Left ventricle myocardium inferior (tissue), 1 donor: Measurements from ENCODE around the gene ARRDC1. TPM values are rescaled to one million over a fixed set of nuclear protein-coding genes. Genes with fewer than 3 reads are reported as not detected.

Source experiments
- DNase-seq: peaks from one replicate; pipeline ENCODE4 v3.0.0-alpha.2; 2020
- H3K27ac ChIP-seq: fragments of 200-600 bp; replicated peaks from 2 replicates; pipeline ENCODE4 v1.8.0; 2021
- H3K27me3 ChIP-seq: fragments of 200-600 bp; 2 replicates; pipeline ENCODE4 v1.8.0; 2021; ENCODE audit warnings: low read depth
- H3K36me3 ChIP-seq: fragments of 200-600 bp; 2 replicates; pipeline ENCODE4 v1.8.0; 2021
- H3K4me1 ChIP-seq: fragments of 200-600 bp; 2 replicates; pipeline ENCODE4 v1.8.0; 2021
- H3K4me3 ChIP-seq: fragments of 200-600 bp; 2 replicates; pipeline ENCODE4 v1.8.0; 2021; ENCODE audit warnings: mild to moderate bottlenecking, moderate library complexity
- H3K9me3 ChIP-seq: fragments of 200-600 bp; replicated peaks from 2 replicates; pipeline ENCODE4 v1.8.0; 2021
- CTCF ChIP-seq: fragments of 200-600 bp; IDR thresholded peaks from 2 replicates; pipeline ENCODE4 v1.8.0; 2021; ENCODE audit warnings: antibody characterized with exemption, mild to moderate bottlenecking, borderline replicate concordance
- intact Hi-C: fragments of 100-400 bp; cut with micrococcal nuclease; formaldehyde crosslinking; loops from one replicate; pipeline ENCODE4 v1.11.0; 2022
- total RNA-seq: library from RNA; stranded (reverse); fragmentation: NEBNext Ultra II Directional; extraction: Animal tissue kit (Norgen Biotek cat#: 25700); gene quantifications from one replicate; pipeline ENCODE4 v1.2.1, GENCODE V29; 2021
- donor health status: DM: no; HTN: yes; CAD: no; lungs with severe emphysema.

Gene ARRDC1
- total RNA-seq, 1 donor from 2014 or later: 16.2 TPM

- TF ChIP-seq CTCF: no peak
- no peaks in the 10 kb centered on the region for H3K9me3 ChIP-seq
- no peaks in the 10 kb centered on the region for H3K27me3 ChIP-seq
- DNase-seq: no peak
- peaks cover 35% of the 10 kb centered on the region for H3K4me1 ChIP-seq
- H3K36me3 ChIP-seq: peaks cover 38% of the 10 kb centered on the region
- H3K27ac ChIP-seq: no peak overlapping the region
- no peak overlapping the region for H3K4me3 ChIP-seq
- intact Hi-C loops: no loop called here
Observed at GRCh38 chr9:137581361-137582285, 23.9 kb upstream of the ARRDC1 start.

- no peak for DNase-seq
- Histone ChIP-seq H3K36me3 (peaks cover 45% of the 10 kb centered on the region), H3K9me3 (no peaks in the 10 kb centered on the region), H3K27me3 (no peaks in the 10 kb centered on the region), H3K27ac (no peak overlapping the region), H3K4me3 (no peak overlapping the region), H3K4me1 (peaks cover 27% of the 10 kb centered on the region)
- intact Hi-C loops: no loop called here
- TF ChIP-seq CTCF: peak; percentile 36
Observed at GRCh38 chr9:137582286-137582860, 23.1 kb upstream of the ARRDC1 start.

GRCh38 chr9:137583347-137583746, 22.1 kb upstream of the ARRDC1 start:
- peaks cover 18% of the 10 kb centered on the region for H3K4me1 ChIP-seq
- H3K4me3 ChIP-seq: no peak overlapping the region
- TF ChIP-seq CTCF: no peak
- intact Hi-C loops: no loop called here
- no peak for DNase-seq
- no peaks in the 10 kb centered on the region for H3K27me3 ChIP-seq
- H3K27ac ChIP-seq: no peak overlapping the region
- H3K36me3 ChIP-seq: peaks cover 55% of the 10 kb centered on the region
- no peaks in the 10 kb centered on the region for H3K9me3 ChIP-seq

- Histone ChIP-seq H3K36me3 (peaks cover 56% of the 10 kb centered on the region), H3K4me1 (peaks cover 15% of the 10 kb centered on the region), H3K9me3 (no peaks in the 10 kb centered on the region), H3K27ac (no peak overlapping the region), H3K27me3 (no peaks in the 10 kb centered on the region), H3K4me3 (no peak overlapping the region)
- intact Hi-C loops: no loop called here
- no peak for TF ChIP-seq CTCF
- DNase-seq: no peak
Observed at GRCh38 chr9:137583957-137584356, 21.5 kb upstream of the ARRDC1 start.

GRCh38 chr9:137586854-137587253, 18.6 kb upstream of the ARRDC1 start:
- Histone ChIP-seq H3K27me3 (no peaks in the 10 kb centered on the region), H3K9me3 (no peaks in the 10 kb centered on the region), H3K4me1 (peaks cover 19% of the 10 kb centered on the region), H3K4me3 (no peak overlapping the region), H3K27ac (no peak overlapping the region), H3K36me3 (peaks cover 51% of the 10 kb centered on the region)
- TF ChIP-seq CTCF: no peak
- intact Hi-C loops: no loop called here
- no peak for DNase-seq
